ENCODE data around the gene ACTL7A. TPM values are rescaled to one million over a fixed set of nuclear protein-coding genes. Genes with fewer than 3 reads are reported as not detected.

Gene ACTL7A
- total RNA-seq, 1 donor from 2014 or later: not detected

DNA sequence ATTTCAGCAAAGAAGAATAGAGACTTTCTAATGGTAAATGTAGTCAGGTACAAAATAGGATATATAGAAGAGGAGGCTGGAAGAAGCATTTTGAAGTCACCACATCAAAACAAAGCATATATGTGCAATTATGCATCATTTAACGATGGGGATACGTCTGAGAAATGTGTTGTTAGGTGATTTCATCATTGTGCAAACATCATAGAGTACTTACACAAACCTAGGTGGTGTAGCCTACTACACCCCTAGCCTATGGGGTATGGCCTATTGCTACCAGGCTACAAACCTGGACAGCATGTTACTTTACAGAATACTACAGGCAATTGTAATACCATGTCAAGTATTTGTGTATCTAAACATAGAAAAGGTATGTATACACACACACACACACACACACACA lies 43.4 kb downstream of the ACTL7A start:
- H3K27ac Mint-ChIP-seq (ENCODE audit: unreplicated experiment): no peak overlapping the region
- DNase-seq: no peak
- H3K27me3 Mint-ChIP-seq (ENCODE audit: unreplicated experiment): no peaks in the 10 kb centered on the region
- H3K4me1 Mint-ChIP-seq (ENCODE audit: low read depth, unreplicated experiment): no peaks in the 10 kb centered on the region
- no peaks in the 10 kb centered on the region for H3K36me3 Mint-ChIP-seq (ENCODE audit: unreplicated experiment)
- H3K4me3 Mint-ChIP-seq (ENCODE audit: unreplicated experiment): no peak overlapping the region
- TF ChIP-seq, protein P1, sequence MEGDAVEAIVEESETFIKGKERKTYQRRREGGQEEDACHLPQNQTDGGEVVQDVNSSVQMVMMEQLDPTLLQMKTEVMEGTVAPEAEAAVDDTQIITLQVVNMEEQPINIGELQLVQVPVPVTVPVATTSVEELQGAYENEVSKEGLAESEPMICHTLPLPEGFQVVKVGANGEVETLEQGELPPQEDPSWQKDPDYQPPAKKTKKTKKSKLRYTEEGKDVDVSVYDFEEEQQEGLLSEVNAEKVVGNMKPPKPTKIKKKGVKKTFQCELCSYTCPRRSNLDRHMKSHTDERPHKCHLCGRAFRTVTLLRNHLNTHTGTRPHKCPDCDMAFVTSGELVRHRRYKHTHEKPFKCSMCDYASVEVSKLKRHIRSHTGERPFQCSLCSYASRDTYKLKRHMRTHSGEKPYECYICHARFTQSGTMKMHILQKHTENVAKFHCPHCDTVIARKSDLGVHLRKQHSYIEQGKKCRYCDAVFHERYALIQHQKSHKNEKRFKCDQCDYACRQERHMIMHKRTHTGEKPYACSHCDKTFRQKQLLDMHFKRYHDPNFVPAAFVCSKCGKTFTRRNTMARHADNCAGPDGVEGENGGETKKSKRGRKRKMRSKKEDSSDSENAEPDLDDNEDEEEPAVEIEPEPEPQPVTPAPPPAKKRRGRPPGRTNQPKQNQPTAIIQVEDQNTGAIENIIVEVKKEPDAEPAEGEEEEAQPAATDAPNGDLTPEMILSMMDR (IDR thresholded peaks at IDR 0.05; ENCODE audit: partially characterized antibody, unreplicated experiment): no peak
- no peaks in the 10 kb centered on the region for H3K9me3 Mint-ChIP-seq (ENCODE audit: unreplicated experiment)

DNA sequence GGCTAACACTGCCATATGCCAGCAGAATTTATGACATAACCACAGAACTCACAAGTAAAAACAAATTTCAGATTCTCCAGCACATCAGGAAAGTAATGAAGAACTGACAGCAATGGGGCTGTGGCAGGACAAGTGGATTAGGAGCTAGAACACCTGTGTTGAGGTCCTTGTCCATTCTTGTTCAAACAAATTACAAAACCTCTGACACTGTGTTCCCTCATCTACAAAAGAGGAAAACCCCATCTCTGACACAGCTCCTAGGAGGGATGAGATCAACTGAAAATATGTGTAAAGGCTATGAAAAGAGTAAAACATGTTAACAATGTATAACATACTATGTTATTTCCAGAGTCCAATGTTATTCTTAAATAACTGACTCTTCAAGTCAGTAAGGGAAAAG lies 48.3 kb downstream of the ACTL7A start:
- TF ChIP-seq, protein P1 (IDR thresholded peaks at IDR 0.05; ENCODE audit: partially characterized antibody, unreplicated experiment): no peak
- Mint-ChIP-seq H3K9me3 (ENCODE audit: unreplicated experiment) (no peaks in the 10 kb centered on the region), H3K36me3 (ENCODE audit: unreplicated experiment) (no peaks in the 10 kb centered on the region), H3K4me3 (ENCODE audit: unreplicated experiment) (no peak overlapping the region), H3K4me1 (ENCODE audit: low read depth, unreplicated experiment) (no peaks in the 10 kb centered on the region), H3K27ac (ENCODE audit: unreplicated experiment) (no peak overlapping the region), H3K27me3 (ENCODE audit: unreplicated experiment) (no peaks in the 10 kb centered on the region)
- DNase-seq: no peak

- TF ChIP-seq, protein P1 (IDR thresholded peaks at IDR 0.05; ENCODE audit: partially characterized antibody, unreplicated experiment): no peak
- Mint-ChIP-seq H3K4me3 (ENCODE audit: unreplicated experiment) (no peak overlapping the region), H3K27ac (ENCODE audit: unreplicated experiment) (no peak overlapping the region), H3K27me3 (ENCODE audit: unreplicated experiment) (no peaks in the 10 kb centered on the region), H3K4me1 (ENCODE audit: low read depth, unreplicated experiment) (no peaks in the 10 kb centered on the region), H3K36me3 (ENCODE audit: unreplicated experiment) (no peaks in the 10 kb centered on the region), H3K9me3 (ENCODE audit: unreplicated experiment) (no peaks in the 10 kb centered on the region)
- DNase-seq: no peak
These were observed 48.8 kb downstream of the ACTL7A start for GRCh38 chr9:108910914-108911313.

- H3K27ac Mint-ChIP-seq (ENCODE audit: unreplicated experiment): no peak overlapping the region
- H3K36me3 Mint-ChIP-seq (ENCODE audit: unreplicated experiment): no peaks in the 10 kb centered on the region
- no peaks in the 10 kb centered on the region for H3K4me1 Mint-ChIP-seq (ENCODE audit: low read depth, unreplicated experiment)
- H3K27me3 Mint-ChIP-seq (ENCODE audit: unreplicated experiment): no peaks in the 10 kb centered on the region
- H3K9me3 Mint-ChIP-seq (ENCODE audit: unreplicated experiment): no peaks in the 10 kb centered on the region
- H3K4me3 Mint-ChIP-seq (ENCODE audit: unreplicated experiment): no peak overlapping the region
- TF ChIP-seq, protein P1 (IDR thresholded peaks at IDR 0.05; ENCODE audit: partially characterized antibody, unreplicated experiment): no peak
- no peak for DNase-seq
These were observed 49.8 kb downstream of the ACTL7A start for GRCh38 chr9:108911820-108912219.

Other genes starting within 250 kb of the ACTL7A start
- not detected for gene ACTL7B, start 6.3 kb upstream of the ACTL7A start, total RNA-seq (ENCODE audit: unreplicated experiment)
- gene ELP1, start 71.9 kb downstream of the ACTL7A start, total RNA-seq (ENCODE audit: unreplicated experiment): 51.9 TPM
- 5.5 TPM for gene ABITRAM, start 72.1 kb downstream of the ACTL7A start, total RNA-seq (ENCODE audit: unreplicated experiment)
- 13.7 TPM for gene CTNNAL1, start 151.2 kb downstream of the ACTL7A start, total RNA-seq (ENCODE audit: unreplicated experiment)

All from glutamatergic neuron (in vitro differentiated cells).